Activated CD8-positive, alpha-beta T cell treated with anti-CD3 and anti-CD28 coated beads for 36 hours (primary cell): ENCODE results near the gene SGMS1. TPM values are rescaled to one million over a fixed set of nuclear protein-coding genes. Genes with fewer than 3 reads are reported as not detected.
"Not testable (repeated sequence)": the region's sequence is repeated elsewhere in the genome, so short reads cannot be mapped to it uniquely, and the experiment has no call there.

Experiments
- ATAC-seq: fragments of 200-7000 bp; cut with Tn5 transposase; one replicate; pipeline ENCODE4 v1.10.0; 2021; ENCODE audit warnings: mild to moderate bottlenecking, moderate library complexity
- CTCF ChIA-PET: fragments of 350-600 bp; sonication (Branson Sonifier 250); formaldehyde crosslinking; loops from one replicate; lab custom pipeline; 2021; ENCODE audit warnings: antibody characterized with exemption; lab: Charles Lee
- POLR2A ChIA-PET: fragments of 350-600 bp; sonication (Branson Sonifier 250); formaldehyde crosslinking; loops from one replicate; lab custom pipeline; 2021; ENCODE audit warnings: antibody characterized with exemption; lab: Charles Lee
- DNase-seq: peaks from one replicate; pipeline ENCODE4 v3.0.0-alpha.2; 2020
- H3K27ac Mint-ChIP-seq: one replicate; pipeline ENCODE4 v1.8.0; 2021; ENCODE audit warnings: mild to moderate bottlenecking, mixed read lengths
- H3K27me3 Mint-ChIP-seq: one replicate; pipeline ENCODE4 v1.8.0; 2021; ENCODE audit warnings: mixed read lengths
- H3K36me3 Mint-ChIP-seq: one replicate; pipeline ENCODE4 v1.8.0; 2021; ENCODE audit warnings: low read depth, mixed read lengths
- H3K4me1 Mint-ChIP-seq: one replicate; pipeline ENCODE4 v1.8.0; 2021; ENCODE audit warnings: low read depth, mixed read lengths
- H3K4me3 Mint-ChIP-seq: one replicate; pipeline ENCODE4 v1.8.0; 2021; ENCODE audit warnings: mild to moderate bottlenecking, moderate library complexity, mixed read lengths
- H3K9me3 Mint-ChIP-seq: one replicate; pipeline ENCODE4 v1.8.0; 2021; ENCODE audit warnings: mixed read lengths
- intact Hi-C: fragments of 100-400 bp; cut with micrococcal nuclease; formaldehyde crosslinking; loops from one replicate; pipeline ENCODE4 v1.10.0; 2022
- total RNA-seq, 2 experiments: library from RNA; stranded (reverse); gene quantifications; one replicate each; pipeline ENCODE4 v1.2.3, GENCODE V29; 2021
- TF ChIP-seq, protein P1 (sequence below): fragments of 200-600 bp; IDR thresholded peaks from one replicate; pipeline ENCODE4 v1.8.0; 2022; ENCODE audit warnings: antibody characterized with exemption, mild to moderate bottlenecking

The SGMS1 gene
- total RNA-seq, 2 experiments from 2014 or later: 9.0 to 10.6 TPM

DNA sequence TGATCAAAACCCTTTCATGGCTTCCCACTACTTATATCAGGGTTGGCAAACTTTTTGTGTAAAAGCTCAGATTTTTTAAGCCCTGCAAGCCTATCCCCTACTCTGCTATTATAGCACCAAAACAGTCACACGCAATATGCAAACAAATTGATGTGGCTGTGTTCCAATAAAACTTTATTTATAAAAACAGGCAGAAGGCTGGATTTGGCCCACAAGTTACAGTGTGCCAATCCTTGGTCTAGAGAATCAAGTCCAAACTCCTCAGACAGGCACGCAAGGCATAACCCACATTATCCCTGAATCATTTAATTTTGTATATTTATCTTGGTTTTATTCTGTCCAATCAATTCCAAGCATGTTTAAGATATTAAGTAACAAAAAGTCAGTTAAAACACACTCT is 71.9 kb downstream of the SGMS1 start:
- DNase-seq (no peak), ATAC-seq (no peak)
- TF ChIP-seq, protein P1, sequence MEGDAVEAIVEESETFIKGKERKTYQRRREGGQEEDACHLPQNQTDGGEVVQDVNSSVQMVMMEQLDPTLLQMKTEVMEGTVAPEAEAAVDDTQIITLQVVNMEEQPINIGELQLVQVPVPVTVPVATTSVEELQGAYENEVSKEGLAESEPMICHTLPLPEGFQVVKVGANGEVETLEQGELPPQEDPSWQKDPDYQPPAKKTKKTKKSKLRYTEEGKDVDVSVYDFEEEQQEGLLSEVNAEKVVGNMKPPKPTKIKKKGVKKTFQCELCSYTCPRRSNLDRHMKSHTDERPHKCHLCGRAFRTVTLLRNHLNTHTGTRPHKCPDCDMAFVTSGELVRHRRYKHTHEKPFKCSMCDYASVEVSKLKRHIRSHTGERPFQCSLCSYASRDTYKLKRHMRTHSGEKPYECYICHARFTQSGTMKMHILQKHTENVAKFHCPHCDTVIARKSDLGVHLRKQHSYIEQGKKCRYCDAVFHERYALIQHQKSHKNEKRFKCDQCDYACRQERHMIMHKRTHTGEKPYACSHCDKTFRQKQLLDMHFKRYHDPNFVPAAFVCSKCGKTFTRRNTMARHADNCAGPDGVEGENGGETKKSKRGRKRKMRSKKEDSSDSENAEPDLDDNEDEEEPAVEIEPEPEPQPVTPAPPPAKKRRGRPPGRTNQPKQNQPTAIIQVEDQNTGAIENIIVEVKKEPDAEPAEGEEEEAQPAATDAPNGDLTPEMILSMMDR: no peak
- no peak overlapping the region for H3K4me3 Mint-ChIP-seq
- peaks cover 10% of the 10 kb centered on the region for H3K9me3 Mint-ChIP-seq
- peaks cover 20% of the 10 kb centered on the region for H3K36me3 Mint-ChIP-seq
- no peaks in the 10 kb centered on the region for H3K27me3 Mint-ChIP-seq
- CTCF ChIA-PET: interaction anchor here (1.7 kb wide), 1 partner anchor 102 kb away, joined by 3 read pairs; no protein-coding TSS in a partner anchor
- POLR2A ChIA-PET: interaction anchor here (1.5 to 1.8 kb wide), 2 partner anchors 10 to 84 kb away, joined by 3 to 4 read pairs; no protein-coding TSS in a partner anchor
- intact Hi-C loops: no loop called here
- peaks cover 28% of the 10 kb centered on the region for H3K4me1 Mint-ChIP-seq
- no peak overlapping the region for H3K27ac Mint-ChIP-seq

DNA sequence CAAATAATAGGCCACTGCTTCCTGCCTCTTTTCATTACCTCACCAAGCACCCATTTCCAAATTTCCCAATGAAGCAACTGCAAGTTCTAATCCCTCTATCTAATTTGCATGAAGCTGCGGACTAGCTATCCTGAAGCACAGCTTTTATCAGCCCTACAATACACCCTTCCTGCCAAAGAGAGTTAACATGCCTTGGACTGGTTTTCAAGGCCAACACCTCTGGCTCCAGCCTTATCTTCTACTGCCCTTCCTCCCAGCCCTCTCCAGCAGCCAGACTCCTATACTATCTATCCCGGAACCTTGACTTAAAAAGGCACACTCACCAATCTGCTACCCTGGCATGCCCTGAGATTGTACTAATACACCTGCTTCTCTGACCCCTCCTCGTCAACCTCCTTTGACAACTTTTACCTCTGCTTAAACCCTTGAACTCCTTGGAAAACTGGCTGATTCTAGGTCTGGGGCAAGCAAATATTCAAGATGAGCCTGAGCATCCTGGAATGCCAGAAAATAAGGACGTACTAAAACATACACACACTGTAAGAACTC is 73.4 kb downstream of the SGMS1 start:
- Mint-ChIP-seq H3K4me1 (peaks cover 30% of the 10 kb centered on the region), H3K27ac (no peak overlapping the region), H3K27me3 (no peaks in the 10 kb centered on the region), H3K36me3 (peaks cover 20% of the 10 kb centered on the region), H3K4me3 (no peak overlapping the region), H3K9me3 (peaks cover 10% of the 10 kb centered on the region)
- ATAC-seq (no peak), DNase-seq (no peak)
- ChIA-PET POLR2A (interaction anchor here (1.8 kb wide), 1 partner anchor 9 kb away, joined by 4 read pairs; no protein-coding TSS in a partner anchor), CTCF (interaction anchor here (1.0 to 1.4 kb wide), 2 partner anchors 15 to 60 kb away, joined by 3 read pairs; no protein-coding TSS in a partner anchor)
- TF ChIP-seq, protein P1: no peak
- intact Hi-C loops: no loop called here

GRCh38 chr10:50549186-50549585 is 74.6 kb downstream of the SGMS1 start:
- H3K27me3 Mint-ChIP-seq, ATAC-seq, H3K27ac Mint-ChIP-seq, intact Hi-C loops, DNase-seq, H3K4me3 Mint-ChIP-seq: not testable (repeated sequence)
- Mint-ChIP-seq H3K4me1 (peaks cover 42% of the 10 kb centered on the region), H3K36me3 (peaks cover 20% of the 10 kb centered on the region), H3K9me3 (peaks cover 10% of the 10 kb centered on the region)
- CTCF ChIA-PET: interaction anchor here (1.0 kb wide), 1 partner anchor 59 kb away, joined by 3 read pairs; no protein-coding TSS in a partner anchor
- POLR2A ChIA-PET: interaction anchor here (1.1 kb wide), 1 partner anchor 117 kb away, joined by 3 read pairs; no protein-coding TSS in a partner anchor

- POLR2A ChIA-PET: interaction anchor here (1.1 kb wide), 1 partner anchor 116 kb away, joined by 3 read pairs; no protein-coding TSS in a partner anchor
- H3K9me3 Mint-ChIP-seq: peaks cover 10% of the 10 kb centered on the region
- H3K4me3 Mint-ChIP-seq, intact Hi-C loops, H3K27ac Mint-ChIP-seq, ATAC-seq, DNase-seq, H3K27me3 Mint-ChIP-seq: not testable (repeated sequence)
- CTCF ChIA-PET: interaction anchor here (0.6 kb wide), 1 partner anchor 13 kb away, joined by 3 read pairs; no protein-coding TSS in a partner anchor
- H3K4me1 Mint-ChIP-seq: peaks cover 46% of the 10 kb centered on the region
- H3K36me3 Mint-ChIP-seq: peaks cover 20% of the 10 kb centered on the region
These were observed 75.3 kb downstream of the SGMS1 start for GRCh38 chr10:50548481-50548880.

GRCh38 chr10:50546287-50546686 is 77.5 kb downstream of the SGMS1 start:
- H3K4me1 Mint-ChIP-seq: peaks cover 59% of the 10 kb centered on the region
- POLR2A ChIA-PET, H3K27ac Mint-ChIP-seq, ATAC-seq, intact Hi-C loops, DNase-seq, H3K27me3 Mint-ChIP-seq, H3K4me3 Mint-ChIP-seq, CTCF ChIA-PET: not testable (repeated sequence)
- H3K9me3 Mint-ChIP-seq: peaks cover 10% of the 10 kb centered on the region
- peaks cover 20% of the 10 kb centered on the region for H3K36me3 Mint-ChIP-seq

DNA sequence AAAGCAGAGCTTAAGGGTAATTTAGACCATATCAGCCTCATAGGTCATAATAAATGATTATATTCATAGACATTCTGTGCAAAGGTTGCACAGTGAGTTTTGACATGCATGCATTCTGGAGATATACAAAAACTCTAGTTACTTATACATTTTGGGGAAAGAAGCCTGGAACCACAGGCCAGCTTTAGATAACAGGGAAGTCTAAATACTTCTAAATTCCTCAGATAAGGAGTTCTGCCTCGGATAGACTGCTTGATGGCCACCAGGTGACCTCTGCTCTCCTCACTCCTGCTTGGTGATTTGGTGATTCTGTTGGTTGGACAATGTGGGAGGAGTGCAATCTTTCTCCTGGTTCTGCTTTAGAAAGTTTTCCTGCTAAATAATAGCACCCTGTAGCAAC is 77.9 kb downstream of the SGMS1 start:
- Mint-ChIP-seq H3K27ac (peak overlapping the region; percentile 6), H3K4me1 (peaks cover 63% of the 10 kb centered on the region), H3K4me3 (no peak overlapping the region), H3K9me3 (peaks cover 10% of the 10 kb centered on the region), H3K27me3 (no peaks in the 10 kb centered on the region), H3K36me3 (peaks cover 20% of the 10 kb centered on the region)
- POLR2A ChIA-PET: no interaction called here
- intact Hi-C loops: no loop called here
- TF ChIP-seq, protein P1: no peak
- ATAC-seq: no peak
- CTCF ChIA-PET: no interaction called here
- no peak for DNase-seq
